ENCODE results near the gene TIAM1.

The TIAM1 gene

GRCh38 chr21:31354122-31354521, 10.1 kb upstream of the TIAM1 start:
- no peak for DNase-seq (ENCODE audit: low read depth in 2 of 2)

- DNase-seq (ENCODE audit: low read depth in 2 of 2), result no peak
These were observed 8.8 kb upstream of the TIAM1 start for GRCh38 chr21:31352836-31353235.

- DNase-seq (ENCODE audit: low read depth in 2 of 2), result no peak
These were observed 7.9 kb upstream of the TIAM1 start for GRCh38 chr21:31351960-31352359.

GRCh38 chr21:31351438-31351837, 7.4 kb upstream of the TIAM1 start:
- DNase-seq (ENCODE audit: low read depth in 2 of 2), result no peak

GRCh38 chr21:31349208-31349607, 5.1 kb upstream of the TIAM1 start:
- DNase-seq (ENCODE audit: low read depth in 2 of 2), result no peak

- DNase-seq (ENCODE audit: low read depth in 2 of 2), result no peak
These were observed 4.1 kb upstream of the TIAM1 start for GRCh38 chr21:31348188-31348587.

GRCh38 chr21:31347435-31348032, 3.5 kb upstream of the TIAM1 start:
- no peak for DNase-seq (ENCODE audit: low read depth in 2 of 2)

GRCh38 chr21:31346256-31346821, 2.3 kb upstream of the TIAM1 start:
- no peak for DNase-seq (ENCODE audit: low read depth in 2 of 2)

GRCh38 chr21:31345136-31345535, 1.1 kb upstream of the TIAM1 start:
- no peak for DNase-seq (ENCODE audit: low read depth in 2 of 2)

- DNase-seq (ENCODE audit: low read depth in 2 of 2), result no peak
These were observed 991 bp downstream of the TIAM1 start for GRCh38 chr21:31343030-31343510.

GRCh38 chr21:31342348-31342747, 1.7 kb downstream of the TIAM1 start:
- no peak for DNase-seq (ENCODE audit: low read depth in 2 of 2)

GRCh38 chr21:31340942-31341487, 3.0 kb downstream of the TIAM1 start:
- DNase-seq (ENCODE audit: low read depth in 2 of 2), result no peak

GRCh38 chr21:31340514-31340913, 3.5 kb downstream of the TIAM1 start:
- DNase-seq (ENCODE audit: low read depth in 2 of 2), result no peak

- no peak for DNase-seq (ENCODE audit: low read depth in 2 of 2)
These were observed 4.3 kb downstream of the TIAM1 start for GRCh38 chr21:31339721-31340120.

- no peak for DNase-seq (ENCODE audit: low read depth in 2 of 2)
These were observed 5.1 kb downstream of the TIAM1 start for GRCh38 chr21:31338908-31339368.

GRCh38 chr21:31337996-31338907, 5.8 kb downstream of the TIAM1 start:
- DNase-seq (ENCODE audit: low read depth in 2 of 2), result no peak

- DNase-seq (ENCODE audit: low read depth in 2 of 2), result no peak
These were observed 7.0 kb downstream of the TIAM1 start for GRCh38 chr21:31337086-31337485.

GRCh38 chr21:31336739-31337040, 7.4 kb downstream of the TIAM1 start:
- no peak for DNase-seq (ENCODE audit: low read depth in 2 of 2)

- DNase-seq (ENCODE audit: low read depth in 2 of 2), result no peak
These were observed 7.9 kb downstream of the TIAM1 start for GRCh38 chr21:31335957-31336738.

GRCh38 chr21:31334648-31335121, 9.4 kb downstream of the TIAM1 start:
- DNase-seq (ENCODE audit: low read depth in 2 of 2), result no peak

GRCh38 chr21:31332525-31332924, 11.5 kb downstream of the TIAM1 start:
- DNase-seq (ENCODE audit: low read depth in 2 of 2), result no peak

GRCh38 chr21:31331231-31331630, 12.8 kb downstream of the TIAM1 start:
- DNase-seq (ENCODE audit: low read depth in 2 of 2), result no peak

All from stimulated activated CD8-positive, alpha-beta memory T cell treated with anti-CD3 and anti-CD28 coated beads, Interleukin-2, amount 100 ng/mL, for 48 hours (primary cell).